Lower leg skin (tissue), 4 donors: ENCODE data around the gene AATF. TPM values are rescaled to one million over a fixed set of nuclear protein-coding genes. Genes with fewer than 3 reads are reported as not detected.

Source experiments
- DNase-seq, 2 donors: peaks; one replicate each; pipeline ENCODE4 v3.0.0-alpha.2; 2019; ENCODE audit warnings: low spot score in 2 of 2
- H3K4me3 ChIP-seq: fragments of 200-600 bp; sonication (generic); 2 replicates; pipeline ENCODE4 v1.5.1; 2017; ENCODE audit warnings: mild to moderate bottlenecking, low read depth; ENCODE audit not compliant: poor library complexity, severe bottlenecking
- CTCF ChIP-seq, 3 donors: fragments of 450-650 bp; IDR thresholded peaks; one replicate each; pipeline ENCODE4 v1.5.1; 2016; ENCODE audit warnings: antibody characterized with exemption in 3 of 3, mild to moderate bottlenecking in 3 of 3, moderate library complexity in 2 of 3
- POLR2A ChIP-seq, 2 donors: fragments of 450-650 bp; IDR thresholded peaks; one replicate each; pipeline ENCODE4 v1.6.1; 2016 to 2017; ENCODE audit warnings: antibody characterized with exemption in 2 of 2, mild to moderate bottlenecking in 1 of 2, moderate library complexity in 1 of 2
- WGBS, 2 donors: methylation state at CpG; one replicate each; pipeline ENCODE4 v1.1.5; 2018; 5-methylcytosine and 5-hydroxymethylcytosine counted together
- intact Hi-C: fragments of 100-400 bp; cut with DNase I; formaldehyde crosslinking; loops from one replicate; pipeline ENCODE4 v1.15.0; 2023; ENCODE audit warnings: low total_unique reads
- total RNA-seq, 4 donors: library from RNA; depleted of rRNA; stranded (reverse); fragments of >200 nt; gene quantifications; one replicate each; pipeline ENCODE4 v1.1.0, GENCODE V29; 2016

The AATF gene
- total RNA-seq, 4 donors from 2014 or later = 32.1 to 64.4 (median 50.6) TPM

GRCh38 chr17:37089956-37090355, 141.2 kb downstream of the AATF start:
- no peak for DNase-seq
- TF ChIP-seq POLR2A (IDR thresholded peaks at IDR 0.05) (no peak), CTCF (IDR thresholded peaks at IDR 0.05) (no peak)
- intact Hi-C loops = no loop called here
- H3K4me3 ChIP-seq = no peak overlapping the region
- WGBS, 2 donors = 64 to 70% methylated on average over 7 of the region's 7 CpGs

GRCh38 chr17:37090941-37091340, 142.2 kb downstream of the AATF start:
- DNase-seq = no peak
- 87 to 88% methylated on average over 3 of the region's 3 CpGs for WGBS, 2 donors
- H3K4me3 ChIP-seq = no peak overlapping the region
- intact Hi-C loops = no loop called here
- TF ChIP-seq POLR2A (IDR thresholded peaks at IDR 0.05) (no peak), CTCF (IDR thresholded peaks at IDR 0.05) (no peak)

- 82 to 90% methylated on average over 2 of the region's 2 CpGs for WGBS, 2 donors
- intact Hi-C loops = no loop called here
These were observed 143.3 kb downstream of the AATF start for GRCh38 chr17:37092071-37092470.

GRCh38 chr17:37092701-37093100, 143.9 kb downstream of the AATF start:
- intact Hi-C loops = no loop called here
- no peak overlapping the region for H3K4me3 ChIP-seq
- DNase-seq = no peak
- TF ChIP-seq POLR2A (IDR thresholded peaks at IDR 0.05) (no peak), CTCF (IDR thresholded peaks at IDR 0.05) (no peak)

More at GRCh38 chr17:37092071-37092470, 143.3 kb downstream of the AATF start:
- no peak for DNase-seq
- TF ChIP-seq POLR2A (IDR thresholded peaks at IDR 0.05) (no peak), CTCF (IDR thresholded peaks at IDR 0.05) (no peak)
- H3K4me3 ChIP-seq = no peak overlapping the region

- no peak for DNase-seq
- TF ChIP-seq CTCF (IDR thresholded peaks at IDR 0.05) (no peak), POLR2A (IDR thresholded peaks at IDR 0.05) (no peak)
- 85 to 93% methylated on average over 4 of the region's 4 CpGs for WGBS, 2 donors
- no peak overlapping the region for H3K4me3 ChIP-seq
- intact Hi-C loops = no loop called here
These were observed 145.6 kb downstream of the AATF start for GRCh38 chr17:37094391-37094790.

- intact Hi-C loops = no loop called here
- DNase-seq = no peak
- 93 to 100% methylated on average over 2 of the region's 2 CpGs for WGBS, 2 donors
- no peak overlapping the region for H3K4me3 ChIP-seq
- TF ChIP-seq POLR2A (IDR thresholded peaks at IDR 0.05) = no peak
- no peak for TF ChIP-seq CTCF (IDR thresholded peaks at IDR 0.05)
These were observed 147.3 kb downstream of the AATF start for GRCh38 chr17:37096071-37096470.
